Glomerular visceral epithelial cell (primary cell): ENCODE measurements around the gene NGFR.

Experiments
- DNase-seq: peaks from one replicate; pipeline ENCODE4 v3.0.0-alpha.2; 2016; ENCODE audit errors: extremely low spot score

NGFR gene, protein sequence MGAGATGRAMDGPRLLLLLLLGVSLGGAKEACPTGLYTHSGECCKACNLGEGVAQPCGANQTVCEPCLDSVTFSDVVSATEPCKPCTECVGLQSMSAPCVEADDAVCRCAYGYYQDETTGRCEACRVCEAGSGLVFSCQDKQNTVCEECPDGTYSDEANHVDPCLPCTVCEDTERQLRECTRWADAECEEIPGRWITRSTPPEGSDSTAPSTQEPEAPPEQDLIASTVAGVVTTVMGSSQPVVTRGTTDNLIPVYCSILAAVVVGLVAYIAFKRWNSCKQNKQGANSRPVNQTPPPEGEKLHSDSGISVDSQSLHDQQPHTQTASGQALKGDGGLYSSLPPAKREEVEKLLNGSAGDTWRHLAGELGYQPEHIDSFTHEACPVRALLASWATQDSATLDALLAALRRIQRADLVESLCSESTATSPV

DNA sequence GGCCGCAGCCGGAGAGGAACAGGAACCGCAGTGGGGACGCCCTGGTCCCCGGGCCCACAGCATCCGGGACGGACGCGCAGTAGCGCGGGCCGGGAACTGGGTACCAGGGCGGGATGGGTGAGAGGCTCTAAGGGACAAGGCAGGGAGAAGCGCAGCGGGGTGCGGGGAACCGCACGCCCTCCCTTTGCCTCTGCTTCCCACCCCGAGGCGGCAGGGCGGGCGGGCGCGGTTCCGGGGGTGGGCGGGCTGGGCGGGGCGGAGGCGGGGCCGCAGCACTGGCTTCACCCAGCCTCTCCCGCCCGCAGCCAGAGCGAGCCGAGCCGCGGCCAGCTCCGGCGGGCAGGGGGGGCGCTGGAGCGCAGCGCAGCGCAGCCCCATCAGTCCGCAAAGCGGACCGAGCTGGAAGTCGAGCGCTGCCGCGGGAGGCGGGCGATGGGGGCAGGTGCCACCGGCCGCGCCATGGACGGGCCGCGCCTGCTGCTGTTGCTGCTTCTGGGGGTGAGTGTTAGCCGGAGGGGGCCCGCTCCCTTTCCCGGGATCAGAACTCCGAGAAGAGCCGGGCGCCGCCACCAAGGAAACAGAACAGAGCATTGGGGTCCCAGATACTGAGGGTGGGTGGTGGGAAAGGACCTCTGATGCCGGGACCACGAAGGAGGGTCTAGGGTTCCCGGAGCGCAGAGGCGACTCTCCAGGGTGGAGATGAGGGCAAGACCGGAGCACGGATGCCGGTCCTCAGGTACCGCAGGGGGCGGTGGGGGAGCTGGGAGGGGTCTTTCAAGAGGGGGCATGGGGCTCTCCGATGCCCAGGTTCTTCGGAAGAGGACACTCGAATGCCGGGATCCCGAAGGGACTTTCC lies at the start of gene NGFR:
Gene NGFR, plus strand, starts transcription at position 308 of the 856 bp plus-strand sequence. Its CDS starts 125 bp downstream, at position 433.
- DNase-seq, result peak; percentile 46

DNA sequence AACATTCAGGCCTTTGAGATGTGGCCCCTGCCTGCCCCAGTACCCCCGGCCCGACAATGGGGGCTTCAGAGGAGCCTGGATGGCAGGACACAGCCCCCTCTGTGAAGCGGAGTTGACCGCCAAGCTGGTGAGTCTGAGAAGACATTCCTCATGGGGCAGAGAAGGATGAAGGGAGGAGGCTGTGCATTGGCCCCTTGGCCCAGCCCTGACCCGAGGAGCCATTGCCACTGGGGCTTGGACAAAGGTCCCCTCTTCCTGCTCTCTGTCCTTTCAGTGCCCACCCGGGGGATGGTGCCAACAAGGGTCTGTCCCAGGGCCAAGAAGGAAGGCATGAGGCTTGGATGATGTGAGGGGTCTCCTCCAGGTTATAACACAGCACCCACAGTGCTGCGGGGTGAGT lies 49.5 kb upstream of the NGFR start:
- DNase-seq, result no peak

DNA sequence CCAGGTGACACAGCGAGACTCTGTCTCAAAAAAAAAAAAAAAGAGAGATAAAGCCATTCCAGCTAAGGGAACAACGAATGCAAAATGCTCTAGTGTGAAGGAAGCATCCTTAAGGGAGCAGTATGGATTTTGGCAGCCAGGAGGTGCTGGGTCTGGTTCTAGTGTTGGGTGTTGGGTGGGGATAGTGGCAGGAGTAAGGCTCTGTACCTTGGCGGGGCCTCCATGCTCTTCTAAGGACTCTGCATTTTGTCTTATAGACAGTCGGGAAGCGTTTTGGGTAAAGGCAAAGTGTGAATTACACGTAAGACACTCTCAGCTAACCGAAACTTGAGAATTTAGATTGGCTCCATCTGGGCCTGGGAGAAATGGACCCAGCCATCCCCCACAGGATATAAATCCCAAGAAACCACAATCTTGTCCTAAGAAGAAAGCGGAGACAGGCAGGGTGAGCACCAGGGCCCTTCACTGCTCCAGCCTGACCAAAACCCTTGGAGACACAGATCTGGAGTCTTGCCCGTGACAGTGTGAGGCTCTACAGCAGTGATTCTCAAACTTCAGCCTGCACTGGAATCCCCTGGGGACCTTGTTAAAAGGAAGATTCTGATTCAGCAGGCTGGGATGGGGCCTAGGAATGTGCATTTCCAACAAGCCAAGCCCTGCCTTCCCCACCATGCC lies 47.3 kb upstream of the NGFR start:
- no peak for DNase-seq

DNA sequence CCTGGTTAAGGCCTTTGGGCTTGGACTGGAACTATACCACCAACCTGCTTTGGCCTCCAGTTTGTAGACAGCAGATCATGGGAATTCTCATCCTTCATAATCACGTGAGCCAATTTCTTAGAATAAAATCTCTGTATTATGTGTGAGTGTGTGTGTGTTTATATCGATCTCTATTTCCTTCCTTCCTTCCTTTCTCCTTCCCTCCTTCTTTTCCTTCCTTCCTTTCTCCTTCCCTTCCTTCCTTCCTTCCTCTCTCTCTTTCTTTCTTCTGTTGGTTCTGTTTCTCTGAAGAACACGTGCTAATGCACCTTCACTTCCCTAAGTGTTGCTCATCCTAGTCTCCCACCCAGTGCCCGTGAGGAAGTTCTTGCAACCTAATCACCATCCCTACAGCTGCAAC lies 44.9 kb upstream of the NGFR start:
- DNase-seq, result no peak

DNA sequence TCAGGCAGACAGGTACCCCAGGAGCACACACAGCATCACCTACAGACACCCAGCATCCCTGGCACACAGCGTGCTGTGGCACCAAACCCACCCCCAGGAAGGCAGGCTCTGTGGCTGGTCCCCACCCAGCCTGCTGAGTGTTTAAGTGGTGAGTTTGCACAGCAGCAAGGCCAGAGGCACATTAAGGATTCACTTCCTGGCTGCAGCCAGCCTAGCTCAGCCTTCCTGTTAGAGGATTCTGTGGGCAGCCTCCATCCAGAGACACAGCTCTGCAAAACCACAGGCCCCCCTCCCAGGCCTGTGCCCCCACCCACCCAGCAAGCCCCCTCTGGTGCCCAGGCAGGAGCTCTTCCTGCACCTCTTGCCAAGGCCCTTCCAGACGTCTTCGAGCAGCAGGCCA lies 44.4 kb upstream of the NGFR start:
- peak; percentile 12 for DNase-seq

DNA sequence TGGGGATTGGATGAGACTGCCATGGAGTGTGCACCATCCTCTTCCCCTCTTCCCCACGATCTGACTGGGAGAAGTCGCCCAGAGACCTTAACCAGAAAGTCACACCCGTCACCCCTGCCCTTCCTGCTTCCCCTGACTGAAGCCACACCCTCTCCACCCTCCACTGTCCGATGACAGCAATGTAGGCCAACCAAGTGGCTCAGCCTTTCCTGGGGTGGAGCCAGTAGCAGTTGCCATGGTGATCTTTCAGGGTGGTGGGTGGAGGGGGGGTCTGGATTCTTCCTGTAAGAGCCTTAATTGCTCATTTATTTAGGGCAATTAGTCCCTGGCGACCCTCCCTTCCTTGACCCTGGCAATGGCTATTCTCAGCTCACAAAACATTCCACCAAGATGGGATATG lies 42.9 kb upstream of the NGFR start:
- DNase-seq, result no peak

DNA sequence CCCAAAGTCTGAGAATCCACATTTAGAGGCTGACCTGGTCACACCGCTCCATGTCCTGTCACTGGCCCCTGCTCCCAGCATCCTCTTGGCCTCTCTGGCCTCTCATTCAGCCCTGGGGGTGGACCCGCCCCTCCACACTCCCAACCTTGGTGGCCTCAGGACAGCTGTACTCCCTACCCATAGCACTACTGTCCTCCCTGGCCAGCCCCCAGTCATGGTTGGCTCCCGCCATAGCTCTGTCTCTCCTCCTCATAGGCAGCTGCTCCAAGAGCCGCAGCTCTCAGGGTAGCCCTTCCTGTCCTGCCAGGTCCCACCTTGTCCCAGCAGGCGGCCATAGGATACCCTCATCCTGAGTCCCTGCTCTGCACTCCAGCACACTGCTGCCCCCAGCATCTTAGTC lies 42.4 kb upstream of the NGFR start:
- DNase-seq, result no peak

DNA sequence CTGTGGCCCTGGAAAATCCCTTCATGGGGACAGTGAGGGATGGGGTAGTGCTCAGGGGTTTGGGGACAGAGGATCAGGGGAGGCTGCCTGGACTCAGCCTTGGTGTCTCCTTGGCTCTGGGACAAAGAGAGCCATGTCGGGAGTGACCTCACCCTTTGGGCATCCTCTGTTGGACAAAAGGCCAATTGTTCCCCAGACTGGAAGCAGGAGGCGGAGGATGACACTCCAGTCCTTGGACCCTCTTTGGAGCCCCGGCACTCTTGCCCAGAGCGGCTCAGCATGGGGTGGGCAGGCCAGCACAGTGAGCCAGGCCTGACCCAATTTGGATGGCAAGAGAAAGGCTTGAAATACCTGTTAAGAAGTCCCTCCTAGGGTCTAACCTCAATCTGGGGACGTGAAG lies 41.0 kb upstream of the NGFR start:
- DNase-seq, result no peak

DNA sequence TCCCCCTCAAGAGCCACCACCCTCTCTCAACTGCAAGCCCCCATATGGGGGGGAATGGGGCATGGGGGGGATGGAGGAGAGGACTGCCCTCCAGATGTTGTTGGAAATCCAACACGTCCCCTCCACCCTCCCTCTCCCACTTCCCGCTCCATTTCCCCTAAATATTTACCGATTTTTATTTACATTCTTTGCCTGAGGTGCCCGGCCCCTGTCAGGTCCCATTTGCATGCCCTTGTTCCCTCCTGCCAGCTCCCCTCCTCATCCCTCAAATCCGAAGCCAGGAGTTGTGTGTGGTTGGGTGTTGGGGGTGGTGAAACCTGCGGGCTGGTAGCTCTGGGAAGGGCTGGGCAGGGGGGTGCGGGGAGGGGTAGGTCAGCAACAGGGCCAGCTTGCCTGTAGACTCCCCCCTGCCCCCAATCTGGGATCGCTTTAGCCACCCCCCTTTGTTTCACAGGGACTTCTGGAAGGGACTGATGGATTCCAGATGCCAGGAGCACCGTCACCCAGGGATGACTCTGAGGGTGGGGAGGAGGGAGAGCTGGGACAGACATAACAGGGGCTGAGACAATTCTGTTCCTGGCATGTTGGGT lies 39.7 kb upstream of the NGFR start:
- no peak for DNase-seq

DNA sequence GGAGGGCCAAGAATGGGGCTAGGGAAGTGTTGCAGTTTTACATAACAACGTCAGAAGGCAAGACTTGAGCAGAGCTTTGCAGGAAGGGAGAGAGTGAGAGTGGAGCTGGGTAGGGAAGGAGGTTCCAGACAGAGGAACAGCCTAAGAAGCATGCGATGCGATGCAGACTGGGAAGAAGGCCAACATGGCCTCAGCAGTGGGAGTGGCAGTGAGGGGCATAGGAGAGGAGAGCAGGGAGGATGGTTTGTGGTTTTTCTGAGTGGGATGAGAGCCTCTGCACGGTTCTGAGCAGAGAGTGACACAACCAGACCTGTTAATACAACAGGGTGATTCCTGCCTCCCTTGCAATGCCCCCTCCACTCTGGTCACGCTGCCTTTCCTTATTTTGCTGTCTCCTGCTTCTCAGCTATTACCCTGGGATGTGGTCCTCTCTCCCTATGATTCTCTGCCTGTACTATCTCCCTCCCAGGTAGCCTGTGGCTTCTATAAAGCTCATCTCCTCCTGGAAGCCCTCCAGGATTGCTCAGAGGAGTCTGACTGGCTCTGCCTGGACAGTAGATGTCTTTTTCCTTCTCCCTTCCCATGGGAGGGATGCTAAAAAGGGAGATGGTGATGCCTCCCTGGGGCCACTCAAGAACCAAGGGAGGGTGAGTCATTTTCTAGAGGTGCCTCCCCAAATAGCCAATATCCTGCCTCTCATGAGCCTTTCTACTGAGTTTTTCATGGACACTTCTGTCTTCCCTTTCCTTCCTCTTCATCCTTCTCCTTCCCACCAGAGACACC lies 38.7 kb upstream of the NGFR start:
- peak; percentile 87 for DNase-seq

DNA sequence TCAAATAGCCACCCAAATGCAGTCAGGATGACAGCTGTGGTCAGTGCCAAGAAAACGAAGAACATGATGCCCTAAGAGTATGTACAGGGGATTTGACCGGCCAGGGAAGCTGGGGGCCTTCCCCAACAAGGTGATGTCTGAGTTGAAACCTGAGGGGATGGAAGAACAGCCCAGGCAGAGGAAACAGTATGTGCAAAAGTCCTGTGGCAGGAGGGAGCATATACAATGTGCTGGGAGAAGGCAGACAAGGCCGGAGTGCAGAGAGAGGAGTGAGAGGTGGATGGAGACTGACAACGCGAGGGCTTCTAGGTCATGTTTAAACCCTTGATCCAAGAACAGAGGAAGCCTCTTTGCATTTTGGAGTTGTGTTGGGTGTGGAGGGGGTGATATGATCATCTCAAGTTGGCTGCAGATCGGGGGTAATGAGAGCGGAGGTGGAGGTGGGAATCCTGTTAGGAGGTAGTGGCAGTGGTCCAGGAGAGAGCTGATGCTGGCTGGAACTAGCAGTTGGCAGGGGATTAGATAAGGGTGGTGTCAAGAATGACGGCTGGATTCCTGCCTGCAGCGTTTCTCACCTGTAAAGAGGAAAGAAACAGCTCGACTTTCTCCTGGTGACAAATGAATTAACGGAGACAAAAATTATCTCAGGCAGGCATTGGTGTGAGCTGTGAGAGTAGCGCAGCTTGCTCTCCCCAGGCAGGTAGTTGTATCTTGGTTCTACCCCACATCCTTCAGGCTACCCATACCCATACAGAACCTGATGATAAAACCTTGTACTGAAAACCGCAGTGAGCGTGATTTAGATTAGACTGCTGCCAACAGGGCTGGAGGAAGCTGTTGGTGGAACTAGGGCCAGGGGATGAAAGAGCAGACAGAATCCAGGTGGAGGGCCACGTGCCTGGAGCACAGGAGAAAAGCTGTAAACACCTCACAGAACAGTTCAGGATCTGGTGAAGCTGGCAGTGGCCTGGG lies 37.2 kb upstream of the NGFR start:
- no peak for DNase-seq

DNA sequence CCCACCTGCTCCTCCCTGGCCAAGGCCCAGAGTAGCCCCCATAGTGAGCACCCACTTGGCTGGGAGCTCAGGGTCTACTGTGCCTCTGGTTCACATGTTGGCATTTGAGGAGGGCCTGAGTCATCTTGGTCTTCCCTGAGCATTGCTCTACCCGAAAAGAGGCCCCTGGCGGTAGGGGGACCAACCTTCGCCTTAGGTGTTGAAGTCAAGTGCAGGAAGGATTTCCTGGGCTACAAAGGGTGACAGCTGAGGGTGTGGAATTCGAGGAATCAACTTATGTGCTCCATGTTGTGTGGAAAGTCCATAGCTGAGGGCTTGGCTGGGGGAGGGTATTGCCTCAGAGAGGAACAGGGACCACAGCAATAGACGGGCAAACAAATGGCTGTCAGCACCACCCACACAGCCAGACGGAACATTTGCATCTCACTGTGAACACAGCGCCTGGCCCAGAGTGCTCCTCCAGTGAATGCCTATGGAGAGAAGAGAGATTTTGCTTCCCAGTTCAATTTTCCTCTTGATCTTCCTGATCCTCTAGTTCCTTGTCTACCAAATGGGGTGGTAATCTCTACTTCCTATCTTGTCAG lies 35.6 kb upstream of the NGFR start:
- no peak for DNase-seq

DNA sequence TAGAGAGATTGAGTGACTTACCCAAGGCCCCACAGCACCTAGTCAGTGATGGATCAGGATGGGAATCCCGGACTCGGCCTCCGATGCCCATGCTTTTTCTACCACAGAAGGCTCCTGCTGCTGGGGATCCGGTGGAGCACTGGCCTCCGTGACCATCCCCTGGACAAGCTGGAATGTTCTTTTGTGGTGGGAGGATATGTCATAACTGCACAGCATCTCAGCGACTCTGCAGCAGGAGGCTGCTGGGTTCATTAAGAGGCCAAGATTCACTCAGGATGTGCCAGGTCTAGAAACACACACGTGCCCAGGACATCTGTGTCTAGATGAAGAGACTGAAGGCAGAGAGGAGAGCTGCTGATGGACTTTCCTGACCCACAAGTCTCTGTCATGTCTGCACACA lies 34.7 kb upstream of the NGFR start:
- no peak for DNase-seq

DNA sequence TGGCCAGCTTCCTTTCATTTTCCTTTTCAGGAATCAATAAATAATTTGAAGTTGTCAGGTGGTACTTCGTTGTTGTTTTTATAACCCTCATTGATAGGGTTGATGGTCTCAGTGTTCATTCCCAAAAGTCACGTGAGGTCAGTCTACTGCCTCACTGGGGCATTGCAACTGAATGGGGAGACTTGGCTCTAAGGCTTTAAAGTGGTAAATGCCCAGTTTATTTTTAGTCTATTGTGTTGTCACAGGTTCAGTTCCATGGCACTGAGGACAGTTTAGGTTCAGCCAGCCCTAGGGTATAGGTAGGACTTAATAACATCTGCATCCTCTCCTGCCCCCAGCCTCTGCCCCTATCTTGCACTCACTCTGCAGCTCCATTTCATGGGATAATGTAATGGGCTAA lies 33.5 kb upstream of the NGFR start:
- no peak for DNase-seq

DNA sequence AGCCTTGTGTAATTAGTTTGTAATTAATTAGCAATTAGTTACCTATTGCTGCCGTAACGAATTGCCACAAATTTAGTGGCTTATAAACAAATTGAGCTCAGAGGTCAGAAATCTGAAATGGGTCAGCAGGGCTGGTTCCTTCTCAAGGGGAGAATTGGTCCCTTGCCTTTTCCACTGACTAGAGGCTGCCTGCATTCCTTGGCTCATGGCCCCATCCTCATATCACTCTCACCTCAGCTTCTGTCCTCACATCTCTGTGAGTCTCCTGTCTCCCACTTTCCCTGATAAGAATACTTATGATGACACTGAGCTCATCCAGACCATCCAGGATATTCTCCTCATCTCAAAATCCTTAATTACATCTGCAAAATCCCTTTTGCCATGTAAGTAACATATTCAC lies 31.0 kb upstream of the NGFR start:
- DNase-seq, result no peak

DNA sequence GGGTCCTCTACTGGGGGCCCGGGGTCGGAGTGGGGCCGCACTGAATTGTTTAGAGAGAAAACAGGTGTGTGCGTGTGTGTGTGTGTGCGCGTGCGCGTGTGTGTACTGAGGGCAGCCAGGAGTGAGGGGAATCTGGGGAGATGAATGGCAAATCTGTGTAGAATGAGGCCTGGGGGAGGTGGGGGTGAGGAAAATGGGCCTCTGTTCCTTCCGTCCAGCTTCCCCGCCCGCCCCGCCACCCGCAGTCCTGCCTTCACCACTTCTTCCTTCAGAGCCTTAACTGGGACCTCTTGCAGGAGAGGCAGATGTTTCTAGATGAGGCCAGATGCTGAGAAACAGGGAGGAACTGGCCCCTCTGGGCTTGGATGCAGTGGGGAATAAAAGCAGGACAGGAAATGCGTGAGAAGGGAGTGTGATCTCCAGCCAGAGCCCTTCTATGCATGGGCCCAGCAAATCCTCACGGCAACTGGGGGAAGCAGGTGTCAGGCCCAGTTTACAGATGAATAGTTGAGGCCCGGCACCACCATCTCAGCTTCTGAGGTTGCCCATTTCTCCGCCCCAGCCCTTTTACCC lies 29.7 kb upstream of the NGFR start:
- DNase-seq, result no peak

DNA sequence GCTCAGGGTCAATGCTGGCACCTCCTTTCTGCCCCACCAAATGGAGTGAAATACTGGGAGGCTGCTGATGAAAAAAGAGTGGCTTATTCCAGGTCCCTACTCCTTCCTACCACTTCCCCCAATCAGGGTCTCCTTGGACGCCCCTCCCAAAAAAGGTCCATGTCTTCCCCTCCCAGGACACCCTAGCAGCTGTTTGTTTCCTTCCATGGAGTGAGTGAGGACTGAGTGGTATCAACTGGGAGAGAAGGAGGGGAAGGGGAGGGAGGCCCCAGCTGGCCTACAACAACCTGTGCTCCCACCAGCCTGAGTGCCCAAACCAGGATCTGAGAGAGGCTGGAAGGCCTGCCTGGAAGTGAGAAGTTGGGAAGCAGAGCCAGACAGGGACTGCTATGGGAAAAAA lies 28.7 kb upstream of the NGFR start:
- no peak for DNase-seq

DNA sequence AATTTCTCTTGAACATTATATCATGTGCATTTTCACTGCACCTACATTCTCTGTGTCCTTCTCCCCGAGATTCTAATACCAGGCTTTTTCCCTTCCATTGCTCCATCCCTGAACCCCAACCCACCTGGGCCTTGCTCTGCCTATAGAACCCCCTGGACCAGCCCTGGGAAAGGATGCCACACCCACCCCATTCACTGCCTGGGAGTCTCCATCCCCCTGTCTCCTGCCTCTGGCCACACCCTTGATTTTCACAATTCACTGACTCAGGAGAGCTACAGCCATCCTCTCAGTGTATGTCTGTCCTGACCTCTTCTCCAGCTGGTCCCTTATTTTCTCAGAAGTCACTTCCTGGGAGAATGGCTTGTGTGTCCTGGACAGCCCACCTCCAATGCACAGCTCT lies 27.9 kb upstream of the NGFR start:
- no peak for DNase-seq

DNA sequence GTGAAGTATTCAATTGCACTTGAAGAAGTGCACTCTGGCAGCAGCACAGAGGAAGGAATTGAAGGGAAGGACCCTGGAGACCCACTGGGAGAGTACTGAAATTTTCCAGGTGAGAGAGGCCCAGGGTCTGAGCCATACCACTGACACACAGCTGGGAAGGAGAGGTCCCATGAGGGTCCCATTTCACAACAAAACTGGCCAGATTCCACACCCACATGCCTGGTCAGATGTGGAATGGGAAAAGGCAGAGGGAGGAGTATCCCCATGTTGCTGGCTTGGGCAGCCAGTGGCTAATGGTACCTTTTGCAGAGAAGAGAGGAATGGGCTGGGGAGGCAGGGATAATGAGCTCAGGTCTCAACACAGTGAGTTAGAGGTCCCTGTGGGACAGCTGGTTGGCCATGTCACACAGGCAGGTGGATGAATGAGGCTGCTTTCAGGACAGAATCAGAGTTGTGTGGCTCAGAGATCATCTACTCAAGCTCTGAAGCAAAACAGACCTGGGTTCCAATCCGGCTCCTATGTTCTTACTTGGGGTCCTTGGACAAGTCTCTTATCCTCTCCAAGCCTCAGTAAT lies 26.2 kb upstream of the NGFR start:
- DNase-seq, result no peak
